Neural cell (in vitro differentiated cells): ENCODE results near the gene ULBP1. TPM values are rescaled to one million over a fixed set of nuclear protein-coding genes. Genes with fewer than 3 reads are reported as not detected.
"Not testable (repeated sequence)": the region's sequence is repeated elsewhere in the genome, so short reads cannot be mapped to it uniquely, and the experiment has no call there.

Experiments used
- H2AFZ ChIP-seq: fragments of 200-600, 300-800 bp; sonication (generic), shearing (Covaris generic); 2 replicates; pipeline ENCODE4 v1.6.0; 2014; ENCODE audit warnings: low read depth, mild to moderate bottlenecking, antibody characterized with exemption, low read length, moderate library complexity
- H3F3A ChIP-seq: fragments of 200-600 bp; shearing (Covaris generic); 2 replicates; pipeline ENCODE4 v1.6.1; 2016; ENCODE audit warnings: mild to moderate bottlenecking, moderate library complexity, mixed read lengths, antibody characterized with exemption, low read length; ENCODE audit not compliant: insufficient read depth, poor library complexity, severe bottlenecking
- H3K27ac ChIP-seq: fragments of 200-600, 300-800 bp; sonication (generic), shearing (Covaris generic); 2 replicates; pipeline ENCODE4 v1.5.1; 2014; ENCODE audit warnings: mild to moderate bottlenecking, low read length, moderate library complexity
- H3K27me3 ChIP-seq: fragments of 300-800, 200-600 bp; sonication (generic), shearing (Covaris generic); 2 replicates; pipeline ENCODE4 v1.6.0; 2014; ENCODE audit warnings: mild to moderate bottlenecking, low read depth, low read length, moderate library complexity; ENCODE audit not compliant: insufficient read depth
- H3K36me3 ChIP-seq: fragments of 300-800, 200-600 bp; sonication (generic), shearing (Covaris generic); 2 replicates; pipeline ENCODE4 v1.5.1; 2014; ENCODE audit warnings: mild to moderate bottlenecking, antibody characterized with exemption, low read length, moderate library complexity; ENCODE audit not compliant: insufficient read depth
- H3K4me2 ChIP-seq: fragments of 300-800, 200-600 bp; sonication (generic), shearing (Covaris generic); 2 replicates; pipeline ENCODE4 v1.6.0; 2014; ENCODE audit warnings: mild to moderate bottlenecking, low read length
- H3K4me3 ChIP-seq: fragments of 300-800, 200-600 bp; sonication (generic), shearing (Covaris generic); 2 replicates; pipeline ENCODE4 v1.5.1; 2014; ENCODE audit warnings: mild to moderate bottlenecking, low read length, moderate library complexity
- H3K79me2 ChIP-seq: fragments of 200-600 bp; shearing (Covaris generic); replicated peaks from 2 replicates; pipeline ENCODE4 v1.6.0; 2014; ENCODE audit warnings: mild to moderate bottlenecking, low read length, moderate library complexity; ENCODE audit not compliant: insufficient read depth
- H3K9ac ChIP-seq: fragments of 300-800, 200-600 bp; sonication (generic), shearing (Covaris generic); 2 replicates; pipeline ENCODE4 v1.6.1; 2016; ENCODE audit warnings: mild to moderate bottlenecking, low read length, mixed read lengths
- H3K9me2 ChIP-seq: fragments of 200-600 bp; shearing (Covaris generic); 2 replicates; pipeline ENCODE4 v1.6.1; 2016; ENCODE audit warnings: mild to moderate bottlenecking, low read length, mixed read lengths; ENCODE audit not compliant: insufficient read depth
- H3K9me3 ChIP-seq: fragments of 200-600, 300-800 bp; sonication (generic), shearing (Covaris generic); 2 replicates; pipeline ENCODE4 v1.6.1; 2016; ENCODE audit warnings: mild to moderate bottlenecking, mixed run types, low read length, moderate library complexity, mixed read lengths
- H4K20me1 ChIP-seq: fragments of 200-600 bp; shearing (Covaris generic); 2 replicates; pipeline ENCODE4 v1.6.1; 2016; ENCODE audit warnings: mild to moderate bottlenecking, mixed run types; ENCODE audit not compliant: insufficient read depth
- POLR2AphosphoS5 ChIP-seq: IDR thresholded peaks from 2 replicates; pipeline ENCODE4 v1.6.1; 2012
- polyA plus RNA-seq: library from polyadenylated mRNA; depleted of rRNA; stranded (reverse); fragments of >200 nt; gene quantifications from 2 replicates; pipeline ENCODE4 v1.2.3, GENCODE V29; 2014

Gene ULBP1
- polyA plus RNA-seq, 1 donor from 2014 or later, result 0.22 TPM

DNA sequence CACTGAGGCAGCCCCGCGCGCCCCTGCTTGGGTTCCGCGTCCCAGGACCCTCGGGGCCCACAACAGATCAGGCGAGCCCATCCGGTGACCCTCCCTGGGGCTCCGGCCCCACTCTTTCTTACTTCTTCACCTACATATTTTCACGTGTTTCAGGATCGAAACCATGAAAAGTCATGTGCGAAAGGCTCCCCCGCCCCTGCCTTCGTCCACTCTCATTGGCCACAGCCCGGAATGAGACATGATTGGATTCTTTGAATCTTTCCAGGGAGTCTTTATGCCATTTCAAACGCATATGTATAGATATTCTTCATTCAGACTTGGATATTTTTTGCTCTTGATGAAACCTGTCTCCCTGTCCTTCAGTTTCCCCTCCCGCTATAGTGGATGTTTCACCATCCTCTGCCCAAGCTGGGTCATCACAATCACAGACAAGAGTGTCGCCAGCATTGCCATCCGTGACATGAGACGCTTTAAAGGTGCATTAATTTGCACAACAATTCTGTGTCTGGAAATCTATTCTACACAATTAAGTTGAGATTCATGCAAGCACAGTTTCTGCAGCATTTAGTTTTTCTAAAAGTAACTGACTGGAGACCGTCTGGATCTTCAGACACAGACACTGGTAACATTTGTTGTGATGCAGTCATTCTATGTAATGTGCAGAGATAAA lies 8.6 kb upstream of the ULBP1 start:
- not testable (repeated sequence) for H3K9ac ChIP-seq, H2AFZ ChIP-seq, H3K27ac ChIP-seq, H3K79me2 ChIP-seq, H3K4me3 ChIP-seq, H3K36me3 ChIP-seq, H3K9me3 ChIP-seq, H3K9me2 ChIP-seq, H4K20me1 ChIP-seq, H3K4me2 ChIP-seq, H3F3A ChIP-seq
- H3K27me3 ChIP-seq, result peaks cover 95% of the 10 kb centered on the region

DNA sequence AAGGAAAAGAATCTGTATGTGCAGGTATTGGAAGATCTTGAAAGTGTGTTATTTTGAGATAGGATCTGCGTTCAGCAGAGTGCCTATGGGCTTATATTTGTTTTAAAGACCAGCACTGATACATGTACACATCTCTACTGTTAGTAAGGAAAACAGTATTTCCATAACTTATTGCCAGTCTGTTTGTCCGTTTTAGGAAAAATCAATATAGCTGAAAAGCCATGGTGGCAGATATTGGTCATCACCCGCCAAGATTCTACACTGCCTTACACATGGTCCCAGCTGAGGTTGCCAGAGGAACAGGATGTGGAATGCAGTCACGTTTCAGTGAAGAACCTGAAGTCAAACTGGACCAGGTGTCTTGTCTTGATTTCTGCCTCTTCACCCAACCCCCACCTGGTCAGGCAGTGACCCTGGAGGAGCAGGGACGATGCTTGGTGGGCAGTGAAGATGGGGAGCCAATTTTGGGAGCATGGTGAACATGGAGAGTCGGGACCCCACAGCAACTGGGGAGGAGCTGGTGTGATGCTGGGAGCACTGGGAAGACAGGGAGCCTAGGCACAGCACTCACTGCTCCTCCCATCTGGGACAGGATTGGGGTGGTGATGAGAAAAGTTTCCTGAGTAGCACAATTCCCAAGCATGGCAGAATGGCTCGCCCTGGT lies 8.0 kb upstream of the ULBP1 start:
- H4K20me1 ChIP-seq, H3F3A ChIP-seq, H3K4me3 ChIP-seq, H3K4me2 ChIP-seq, H3K9me3 ChIP-seq, H3K27ac ChIP-seq, H3K9me2 ChIP-seq, H3K36me3 ChIP-seq, H2AFZ ChIP-seq, H3K79me2 ChIP-seq, H3K9ac ChIP-seq: not testable (repeated sequence)
- H3K27me3 ChIP-seq, result peaks cover 95% of the 10 kb centered on the region

DNA sequence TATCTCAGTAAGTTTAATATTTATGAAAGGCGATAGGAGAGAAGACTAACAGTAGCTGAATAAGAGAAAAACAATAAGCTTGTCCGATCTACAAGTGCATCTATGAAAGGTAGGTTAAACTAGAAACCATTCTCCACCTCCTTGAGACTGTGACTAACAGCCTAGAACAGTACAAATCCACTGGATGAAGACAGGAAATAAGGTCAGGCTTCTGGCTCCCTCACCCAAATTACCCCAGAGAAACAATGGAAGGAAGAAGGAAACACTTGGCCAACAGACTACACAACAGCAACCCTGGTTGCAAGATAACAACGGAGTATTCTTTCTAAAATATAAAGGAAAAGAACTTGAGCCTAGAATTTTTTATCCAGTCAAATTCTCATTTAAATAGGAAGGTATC lies 5.6 kb upstream of the ULBP1 start:
- not testable (repeated sequence) for H3K9me2 ChIP-seq, H4K20me1 ChIP-seq, H3F3A ChIP-seq, H3K27ac ChIP-seq, H3K4me2 ChIP-seq, H3K36me3 ChIP-seq, H3K9ac ChIP-seq, H3K9me3 ChIP-seq, H3K4me3 ChIP-seq, H3K79me2 ChIP-seq, H2AFZ ChIP-seq
- peaks cover 95% of the 10 kb centered on the region for H3K27me3 ChIP-seq

DNA sequence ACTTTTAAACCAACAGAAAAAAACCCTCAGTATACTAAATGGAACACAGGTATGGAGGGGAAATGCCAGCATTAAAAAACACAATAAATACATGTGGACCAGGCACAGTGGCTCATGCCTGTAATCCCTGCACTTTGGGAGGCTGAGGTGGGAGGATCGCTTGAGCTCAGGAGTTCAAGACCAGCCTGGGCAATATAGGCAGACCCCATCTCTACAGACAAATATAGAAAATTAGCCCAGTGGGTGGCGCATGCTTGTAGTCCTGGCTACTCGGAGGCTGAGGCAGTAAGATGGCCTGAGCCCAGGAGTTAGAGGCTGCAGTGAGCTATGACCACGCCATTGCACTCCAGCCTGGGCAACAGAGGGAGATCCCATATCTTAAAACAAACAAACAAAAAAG lies 3.9 kb upstream of the ULBP1 start:
- H3K79me2 ChIP-seq, H3K9ac ChIP-seq, H3K27ac ChIP-seq, H3F3A ChIP-seq, H3K9me3 ChIP-seq, H4K20me1 ChIP-seq, H2AFZ ChIP-seq, H3K4me2 ChIP-seq, H3K4me3 ChIP-seq, H3K9me2 ChIP-seq, H3K36me3 ChIP-seq: not testable (repeated sequence)
- H3K27me3 ChIP-seq, result peaks cover 96% of the 10 kb centered on the region

DNA sequence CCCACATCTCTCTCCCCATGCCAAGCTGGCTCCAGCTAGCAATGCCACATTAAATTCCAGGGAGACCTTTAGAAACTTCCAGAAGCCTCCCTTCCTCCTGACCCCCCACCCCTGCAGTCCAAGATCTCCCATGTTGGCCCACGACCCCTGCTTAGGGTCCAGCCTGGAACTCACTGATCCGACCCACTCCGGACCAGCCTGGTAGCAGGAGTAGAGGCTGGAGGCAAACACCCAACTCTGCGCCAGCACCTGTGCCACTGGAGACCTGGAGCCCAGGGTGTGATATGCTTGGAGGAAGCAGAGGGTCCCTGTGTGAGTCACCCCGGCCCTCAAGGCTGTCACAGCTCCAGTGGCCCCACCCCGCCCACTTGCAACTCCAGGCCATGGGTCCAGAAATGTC lies 3.3 kb upstream of the ULBP1 start:
- no peak overlapping the region for H3K4me2 ChIP-seq
- H3K27ac ChIP-seq, result no peak overlapping the region
- no peak for TF ChIP-seq POLR2AphosphoS5
- no peaks in the 10 kb centered on the region for H3K79me2 ChIP-seq
- no peaks in the 10 kb centered on the region for H4K20me1 ChIP-seq
- H3F3A ChIP-seq, result no peaks in the 10 kb centered on the region
- H3K9me3 ChIP-seq, result no peaks in the 10 kb centered on the region
- no peaks in the 10 kb centered on the region for H3K9me2 ChIP-seq
- H3K27me3 ChIP-seq, result peaks cover 97% of the 10 kb centered on the region
- H3K9ac ChIP-seq, result no peak overlapping the region
- H2AFZ ChIP-seq, result no peak overlapping the region
- no peaks in the 10 kb centered on the region for H3K36me3 ChIP-seq
- H3K4me3 ChIP-seq, result no peak overlapping the region
